Measurements from ENCODE around the gene ZNF536. TPM values are rescaled to one million over a fixed set of nuclear protein-coding genes. Genes with fewer than 3 reads are reported as not detected.

Gene ZNF536
- total RNA-seq, 1 experiment from 2014 or later = not detected

DNA sequence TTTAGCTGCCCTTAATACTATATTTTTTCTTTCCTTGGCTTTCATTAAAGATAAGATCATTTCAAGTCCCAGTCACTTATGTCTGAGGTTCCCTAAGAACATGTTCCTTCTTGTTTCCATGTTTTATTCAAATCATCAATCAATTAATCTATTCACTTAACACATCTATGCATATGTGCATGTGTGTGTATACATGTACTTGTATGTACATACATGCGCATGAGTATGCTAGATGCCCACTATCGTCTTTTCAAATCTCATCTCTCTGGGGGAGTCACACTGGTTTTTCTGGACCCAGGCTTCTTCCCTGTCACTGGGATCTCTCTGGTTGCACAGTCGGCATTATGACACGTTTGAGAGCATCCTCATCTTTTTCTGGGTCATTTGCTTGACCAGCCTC lies 108.9 kb downstream of the ZNF536 start:
- Histone ChIP-seq H3K56ac (ENCODE audit: insufficient read length, low read depth, low read length) (no peak overlapping the region), H2AK5ac (ENCODE audit: insufficient read length, low read length) (no peak overlapping the region), H3K18ac (ENCODE audit: insufficient read length, low read depth, low read length) (no peak overlapping the region), H2BK15ac (ENCODE audit: low read depth, low read length) (no peak overlapping the region), H4K20me1 (ENCODE audit: control insufficient read depth, insufficient read depth, insufficient read length) (no peaks in the 10 kb centered on the region), H4K5ac (ENCODE audit: insufficient read length, low read depth, low read length) (no peak overlapping the region), H3K79me1 (ENCODE audit: insufficient read depth, low read depth, low read length, poor library complexity, severe bottlenecking) (no peaks in the 10 kb centered on the region), H2BK120ac (ENCODE audit: low read depth, low read length, poor library complexity, severe bottlenecking) (no peak overlapping the region), H2BK20ac (ENCODE audit: low read depth, low read length, poor library complexity, severe bottlenecking) (no peak overlapping the region), H2BK5ac (ENCODE audit: insufficient read length, low read length) (no peak overlapping the region), H3K27me3 (ENCODE audit: insufficient read depth, low read length) (no peaks in the 10 kb centered on the region), H3K4ac (ENCODE audit: low read depth, low read length) (no peak overlapping the region), H2AFZ (ENCODE audit: low read length) (no peak overlapping the region), H3K23ac (ENCODE audit: insufficient read length, low read depth, low read length) (no peak overlapping the region), H3K23me2 (ENCODE audit: insufficient read length, low read depth, low read length, poor library complexity, severe bottlenecking) (no peaks in the 10 kb centered on the region), H3K79me2 (ENCODE audit: insufficient read depth, low read length) (no peaks in the 10 kb centered on the region; the same call in 1 of the 2 replicates), H3K9me3 (ENCODE audit: control insufficient read depth, low read depth, low read length) (no peaks in the 10 kb centered on the region), H3T11ph (ENCODE audit: low read length) (no peak overlapping the region), H3K4me1 (ENCODE audit: insufficient read depth, low read length) (no peaks in the 10 kb centered on the region), H4K8ac (replicated peaks; ENCODE audit: insufficient read length, low read depth, low read length) (no peak overlapping the region), H3K27ac (ENCODE audit: insufficient read length, low read depth, low read length) (no peak overlapping the region), H3K4me2 (ENCODE audit: insufficient read depth, insufficient read length, low read length) (no peak overlapping the region), H3K14ac (ENCODE audit: insufficient read depth, low read length) (no peak overlapping the region), H2BK12ac (ENCODE audit: insufficient read length, low read depth, low read length) (no peak overlapping the region), H4K91ac (ENCODE audit: insufficient read length, low read depth, low read length) (no peak overlapping the region), H3K9ac (ENCODE audit: extremely low read depth, insufficient read length, low read length) (no peak overlapping the region)
- Mint-ChIP-seq H3K4me3 (no peak overlapping the region), H3K4me1 (0 out of 4 replicates have a peak, but pooled peaks cover 0 to 7% of the 10 kb centered on the region in 2 experiments), H3K36me3 (ENCODE audit: insufficient read depth in 1 of 3, low read depth in 3 of 3) (no peaks in the 10 kb centered on the region), H3K9me3 (no peaks in the 10 kb centered on the region; a peak in 2 of 5 replicates), H3K27me3 (ENCODE audit: low read depth) (peaks cover 7% of the 10 kb centered on the region), H3K27ac (no peak overlapping the region)
- no peak for DNase-seq
- WGBS (ENCODE audit: extremely low coverage, insufficient read length, low lambda C conversion rate) = no CpG with 5 or more reads among the region's 4 CpGs
- TF ChIP-seq, protein P1, sequence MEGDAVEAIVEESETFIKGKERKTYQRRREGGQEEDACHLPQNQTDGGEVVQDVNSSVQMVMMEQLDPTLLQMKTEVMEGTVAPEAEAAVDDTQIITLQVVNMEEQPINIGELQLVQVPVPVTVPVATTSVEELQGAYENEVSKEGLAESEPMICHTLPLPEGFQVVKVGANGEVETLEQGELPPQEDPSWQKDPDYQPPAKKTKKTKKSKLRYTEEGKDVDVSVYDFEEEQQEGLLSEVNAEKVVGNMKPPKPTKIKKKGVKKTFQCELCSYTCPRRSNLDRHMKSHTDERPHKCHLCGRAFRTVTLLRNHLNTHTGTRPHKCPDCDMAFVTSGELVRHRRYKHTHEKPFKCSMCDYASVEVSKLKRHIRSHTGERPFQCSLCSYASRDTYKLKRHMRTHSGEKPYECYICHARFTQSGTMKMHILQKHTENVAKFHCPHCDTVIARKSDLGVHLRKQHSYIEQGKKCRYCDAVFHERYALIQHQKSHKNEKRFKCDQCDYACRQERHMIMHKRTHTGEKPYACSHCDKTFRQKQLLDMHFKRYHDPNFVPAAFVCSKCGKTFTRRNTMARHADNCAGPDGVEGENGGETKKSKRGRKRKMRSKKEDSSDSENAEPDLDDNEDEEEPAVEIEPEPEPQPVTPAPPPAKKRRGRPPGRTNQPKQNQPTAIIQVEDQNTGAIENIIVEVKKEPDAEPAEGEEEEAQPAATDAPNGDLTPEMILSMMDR (conservative IDR thresholded peaks at IDR 0.05) = no peak

Data from H9 (cell line).